GM18858 (cell line): Measurements from ENCODE around the gene ATP7B.
"Not testable (repeated sequence)": the region's sequence is repeated elsewhere in the genome, so short reads cannot be mapped to it uniquely, and the experiment has no call there.

ENCODE experiments used
- ATAC-seq: cut with Tn5 transposase; IDR thresholded peaks from one replicate; pipeline ENCODE4 v1.9.1; 2021; ENCODE audit not compliant: unreplicated experiment

Gene ATP7B

GRCh38 chr13:52010890-52011631 lies at the start of gene ATP7B:
TSS of gene ATP7B (minus strand) at chr13:52011450. CDS start at chr13:52011337, 113 bp downstream.
- ATAC-seq = no peak

DNA sequence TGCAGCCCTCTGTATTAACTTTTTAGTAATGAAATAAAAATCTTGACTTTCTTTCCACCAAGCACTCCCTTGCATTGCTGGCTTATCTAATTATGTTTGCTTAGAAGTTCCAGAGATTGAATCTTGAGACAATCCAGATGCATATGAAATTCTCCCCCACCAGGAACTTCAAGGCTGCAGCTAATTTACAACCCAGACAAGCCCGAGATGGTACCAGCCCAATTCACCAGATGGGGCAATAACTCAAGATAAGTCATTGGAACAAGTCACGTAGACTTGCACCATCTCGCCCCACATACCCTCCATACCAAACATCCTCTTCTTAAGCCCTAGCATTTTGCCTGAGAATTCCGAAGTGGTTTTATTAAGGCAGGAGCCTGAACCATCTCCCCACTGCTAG lies 42.2 kb upstream of the ATP7B start:
- no peak for ATAC-seq

- no peak for ATAC-seq
Measured at GRCh38 chr13:52051400-52051799, 40.1 kb upstream of the ATP7B start.

GRCh38 chr13:52048516-52048915 lies 37.3 kb upstream of the ATP7B start:
- ATAC-seq = no peak

GRCh38 chr13:52047463-52047862 lies 36.2 kb upstream of the ATP7B start:
- ATAC-seq = no peak

- no peak for ATAC-seq
Measured at GRCh38 chr13:52043675-52044074, 32.4 kb upstream of the ATP7B start.

- no peak for ATAC-seq
Measured at GRCh38 chr13:52036037-52036436, 24.8 kb upstream of the ATP7B start.

DNA sequence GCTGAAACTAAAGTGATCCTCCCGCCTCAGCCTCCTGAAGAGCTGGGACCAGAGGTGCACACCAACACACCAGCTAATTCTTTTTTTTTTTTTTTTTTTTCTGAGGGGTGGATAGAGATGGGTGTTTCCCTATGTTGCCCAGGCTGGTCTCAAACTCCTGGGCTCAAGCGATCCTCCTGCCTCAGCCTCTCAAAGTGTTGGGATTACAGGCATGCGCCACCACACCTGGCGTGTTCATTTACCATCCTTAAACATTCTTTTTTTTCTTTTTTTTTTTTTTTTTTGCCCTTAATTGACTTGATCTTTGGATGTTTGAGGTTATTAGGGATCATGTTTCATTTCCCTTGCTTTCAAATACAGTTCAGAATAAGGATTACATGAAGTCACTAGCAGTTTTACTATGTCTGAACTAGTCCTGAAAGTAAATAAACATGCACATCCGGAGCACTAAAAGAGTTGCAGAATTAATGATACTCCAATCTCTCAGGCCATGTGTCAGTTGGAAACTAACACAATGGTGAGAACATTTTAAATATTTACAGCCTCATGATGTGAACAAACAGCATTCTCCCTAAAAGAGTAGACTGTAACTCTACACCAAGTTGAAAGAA lies 23.5 kb upstream of the ATP7B start:
- ATAC-seq = no peak

- no peak for ATAC-seq
Measured at GRCh38 chr13:52033039-52033438, 21.8 kb upstream of the ATP7B start.

DNA sequence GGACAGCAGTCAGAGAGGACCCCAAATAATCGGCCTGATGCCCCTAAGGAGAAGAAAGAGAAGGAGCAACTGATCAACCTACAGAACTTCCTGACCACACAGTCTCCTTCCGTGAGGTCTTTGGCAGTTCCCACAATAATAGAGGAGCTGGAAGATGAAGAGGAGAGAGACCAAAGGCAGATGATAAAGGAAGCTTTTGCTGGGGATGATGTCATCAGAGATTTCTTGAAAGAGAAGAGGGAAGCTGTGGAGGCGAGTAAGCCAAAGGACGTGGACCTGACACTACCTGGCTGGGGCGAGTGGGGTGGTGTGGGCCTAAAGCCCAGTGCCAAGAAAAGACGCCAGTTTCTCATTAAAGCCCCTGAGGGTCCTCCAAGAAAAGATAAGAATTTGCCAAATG lies 19.2 kb upstream of the ATP7B start:
- not testable (repeated sequence) for ATAC-seq

- ATAC-seq = no peak
Measured at GRCh38 chr13:52029569-52029968, 18.3 kb upstream of the ATP7B start.

DNA sequence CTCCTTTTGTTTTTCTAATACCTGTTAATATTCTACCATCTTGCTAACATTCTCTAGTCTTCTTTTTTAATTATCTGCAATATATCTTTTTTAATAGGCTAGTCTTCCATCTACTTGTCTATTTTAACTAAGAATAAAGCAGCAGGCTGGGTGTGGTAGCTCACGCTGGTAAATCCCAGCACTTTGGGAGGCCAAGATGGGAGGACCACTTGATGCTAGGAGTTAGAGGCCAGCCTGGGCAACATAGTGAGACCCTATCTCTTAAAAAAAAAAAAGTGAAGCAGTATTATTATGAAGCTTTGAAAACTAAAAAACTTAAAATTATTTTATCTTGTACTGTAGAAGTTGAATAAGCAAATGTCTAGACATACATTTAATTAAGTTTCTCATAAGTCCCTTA lies 16.6 kb upstream of the ATP7B start:
- ATAC-seq = no peak

- no peak for ATAC-seq
Measured at GRCh38 chr13:52026246-52026626, 15.0 kb upstream of the ATP7B start.

DNA sequence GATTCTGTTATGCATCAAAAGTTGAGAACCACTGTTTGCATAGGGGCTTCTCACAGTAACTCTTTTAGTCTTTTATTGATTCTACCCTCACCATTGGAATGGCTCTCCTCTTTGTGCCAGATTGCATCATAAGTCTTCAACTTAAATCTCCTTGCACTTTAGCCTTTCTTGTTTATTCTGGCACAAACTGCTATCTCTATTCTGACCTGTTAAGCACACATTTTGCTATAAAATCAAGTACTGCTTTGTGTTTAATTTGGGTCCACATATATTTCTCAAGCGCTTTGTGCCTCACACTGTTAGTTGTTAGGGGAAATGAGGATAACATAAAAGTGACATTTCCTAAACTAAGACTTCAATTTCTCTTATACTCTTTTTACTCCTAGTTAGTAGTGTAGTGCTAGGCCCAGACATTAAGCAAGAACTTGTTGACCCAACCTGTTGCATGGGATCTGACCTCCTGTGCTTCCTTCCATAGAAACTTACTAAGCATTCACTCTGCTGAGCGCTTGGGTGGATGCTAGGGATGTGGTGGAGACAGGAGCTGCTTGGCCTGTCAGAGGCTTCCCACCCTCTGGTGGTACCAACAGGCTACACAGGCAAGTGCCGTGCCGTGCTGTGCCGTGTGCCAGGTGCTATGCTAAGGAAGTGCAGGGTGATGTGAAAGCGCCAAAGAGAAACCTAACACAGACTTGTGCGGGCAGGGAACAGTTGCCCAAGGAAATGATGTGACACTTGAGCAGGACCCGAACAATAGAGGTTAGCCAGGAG lies 14.4 kb upstream of the ATP7B start:
- no peak for ATAC-seq

DNA sequence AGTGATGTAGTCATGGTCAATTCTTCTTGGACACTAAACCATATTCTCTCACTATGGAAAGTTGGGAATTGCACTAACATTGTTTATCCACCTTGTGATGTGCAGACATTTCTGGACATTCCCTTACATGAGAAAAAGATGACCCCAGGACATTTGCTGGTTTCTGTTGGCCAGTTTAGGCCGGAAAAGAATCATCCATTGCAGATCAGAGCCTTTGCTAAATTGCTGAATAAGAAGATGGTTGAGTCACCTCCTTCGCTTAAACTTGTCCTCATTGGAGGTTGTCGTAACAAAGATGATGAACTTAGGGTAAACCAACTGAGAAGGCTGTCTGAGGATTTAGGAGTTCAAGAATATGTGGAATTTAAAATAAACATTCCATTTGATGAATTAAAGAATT lies 13.2 kb upstream of the ATP7B start, which contains the start of gene UTP14C:
UTP14C (plus strand) TSS at position 211 of the 400 bp plus-strand sequence. CDS start 4,114 bp downstream, outside the sequence.
- no peak for ATAC-seq

- no peak for ATAC-seq
Measured at GRCh38 chr13:52022356-52022755, 11.1 kb upstream of the ATP7B start.

GRCh38 chr13:52020191-52020590 lies 8.9 kb upstream of the ATP7B start:
- no peak for ATAC-seq

DNA sequence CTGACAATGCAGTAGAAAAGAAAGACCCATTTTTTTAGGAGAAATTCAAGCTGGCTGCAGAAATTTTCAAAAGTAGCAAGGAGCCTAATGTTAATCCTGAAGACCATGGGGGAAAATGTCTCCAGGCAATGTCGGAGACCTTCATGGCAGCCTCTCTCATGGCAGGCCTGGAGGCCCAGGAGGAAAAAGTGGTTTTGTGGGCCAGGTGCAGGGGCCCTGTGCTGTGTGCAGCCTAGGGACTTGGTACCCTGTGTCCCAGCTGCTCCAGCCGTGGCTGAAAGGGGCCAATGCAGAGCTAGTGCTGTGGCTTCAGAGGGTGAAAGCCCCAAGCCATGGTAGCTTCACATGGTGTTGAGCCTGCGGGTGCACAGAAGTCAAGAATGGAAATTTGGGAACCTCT lies 5.0 kb upstream of the ATP7B start:
- ATAC-seq = no peak

- no peak for ATAC-seq
Measured at GRCh38 chr13:52012512-52012836, 1.2 kb upstream of the ATP7B start.

GRCh38 chr13:52011632-52012511 lies 622 bp upstream of the ATP7B start, which contains the start of gene ALG11:
TSS of gene ALG11 (plus strand) at chr13:52012398. CDS start at chr13:52012419, 21 bp downstream.
- peak; percentile 98 for ATAC-seq

DNA sequence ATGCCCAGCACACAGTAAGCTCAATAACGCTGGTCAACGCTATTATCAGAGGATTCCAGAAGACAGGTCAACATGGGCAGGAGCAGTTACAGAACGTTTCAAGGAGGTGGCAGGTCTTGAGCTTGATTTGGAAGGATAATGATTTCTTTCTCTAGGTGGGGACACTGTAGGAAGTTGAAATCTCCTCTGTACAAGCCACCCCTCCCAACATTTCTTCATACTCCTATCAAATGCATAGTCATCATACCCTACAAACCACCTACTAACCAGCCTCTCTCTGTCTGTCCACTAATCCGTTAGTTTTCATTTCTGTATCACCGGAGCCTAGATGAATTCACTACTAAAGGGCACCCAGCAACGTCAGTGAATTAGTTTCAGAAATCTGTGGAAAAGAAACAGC lies 1.3 kb downstream of the ATP7B start:
- ATAC-seq = no peak
